Adrenal gland (tissue), 5 donors: ENCODE results near the gene EPB41L2.

Experiments
- CTCF ChIP-seq, 6 experiments: fragments of 450-650 bp in 4 of 6; fragments of 200-600 bp in 2 of 6; sonication (generic) in 1 of 6; IDR thresholded peaks; 1 replicate in 5 of 6; 2 replicates in 1 of 6; pipeline versions ENCODE4 v1.5.1 to v1.8.0; 2016 to 2021; ENCODE audit warnings: antibody characterized with exemption in 6 of 6, mild to moderate bottlenecking in 2 of 6, moderate library complexity in 1 of 6
- POLR2A ChIP-seq, 2 donors: fragments of 450-650 bp; IDR thresholded peaks; one replicate each; pipeline ENCODE4 v1.6.1; 2017; ENCODE audit warnings: antibody characterized with exemption in 2 of 2, mild to moderate bottlenecking in 2 of 2, moderate library complexity in 1 of 2
- donor health status: DM: no; HTN: no; CAD: no.

- TF ChIP-seq CTCF (IDR thresholded peaks at IDR 0.05), result no peak
- no peak for TF ChIP-seq POLR2A (IDR thresholded peaks at IDR 0.05)
These were observed 39.1 kb upstream of the EPB41L2 start for GRCh38 chr6:131101911-131102680.
